Urothelium cell line (cell line): ENCODE results near the gene CD2BP2.

Experiments
- DNase-seq: peaks from one replicate; pipeline ENCODE4 v3.0.0; 2011; ENCODE audit warnings: low spot score, mixed read lengths
- FAIRE-seq: peaks from 2 replicates; lab custom pipeline; 2011; peaks lifted over from hg19 to GRCh38; lab: Jason Lieb, UNC

CD2BP2 gene

GRCh38 chr16:30365200-30365599 is 10.1 kb upstream of the CD2BP2 start:
- DNase-seq = no peak
- no peak for FAIRE-seq

- FAIRE-seq (no peak), DNase-seq (no peak)
These were observed 6.1 kb upstream of the CD2BP2 start for GRCh38 chr16:30361180-30361579.

GRCh38 chr16:30359871-30360170 is 4.7 kb upstream of the CD2BP2 start:
- DNase-seq (no peak), FAIRE-seq (no peak)

- no peak for FAIRE-seq
- DNase-seq = no peak
These were observed 4.1 kb upstream of the CD2BP2 start for GRCh38 chr16:30358990-30359870.

GRCh38 chr16:30358577-30358936 is 3.4 kb upstream of the CD2BP2 start:
- FAIRE-seq = no peak
- DNase-seq = no peak

- FAIRE-seq (no peak), DNase-seq (no peak)
These were observed 2.8 kb upstream of the CD2BP2 start for GRCh38 chr16:30357715-30358576.

GRCh38 chr16:30357085-30357714 is 2.1 kb upstream of the CD2BP2 start:
- DNase-seq (no peak), FAIRE-seq (no peak)

- no peak for FAIRE-seq
- no peak for DNase-seq
These were observed 1.4 kb upstream of the CD2BP2 start for GRCh38 chr16:30356401-30357084.

GRCh38 chr16:30355954-30356308 is 823 bp upstream of the CD2BP2 start:
- DNase-seq (no peak), FAIRE-seq (no peak)

GRCh38 chr16:30354423-30355143 is 525 bp downstream of the CD2BP2 start:
- no peak for DNase-seq
- no peak for FAIRE-seq

GRCh38 chr16:30353438-30354129 is 1.5 kb downstream of the CD2BP2 start:
- DNase-seq = no peak
- no peak for FAIRE-seq

GRCh38 chr16:30352488-30353401 is 2.4 kb downstream of the CD2BP2 start:
- no peak for FAIRE-seq
- DNase-seq = no peak

GRCh38 chr16:30351586-30352419 is 3.3 kb downstream of the CD2BP2 start:
- no peak for FAIRE-seq
- DNase-seq = no peak

- DNase-seq = no peak
- no peak for FAIRE-seq
These were observed 4.1 kb downstream of the CD2BP2 start for GRCh38 chr16:30351001-30351441.

GRCh38 chr16:30350134-30350871 is 4.8 kb downstream of the CD2BP2 start:
- no peak for FAIRE-seq
- DNase-seq = no peak

GRCh38 chr16:30349675-30350074 is 5.4 kb downstream of the CD2BP2 start:
- no peak for DNase-seq
- FAIRE-seq = no peak

GRCh38 chr16:30348929-30349328 is 6.2 kb downstream of the CD2BP2 start:
- FAIRE-seq = no peak
- DNase-seq = no peak
